Urinary bladder (tissue), 4 donors: ENCODE results near the gene MBD2. TPM values are rescaled to one million over a fixed set of nuclear protein-coding genes. Genes with fewer than 3 reads are reported as not detected.
"Not testable (repeated sequence)": the region's sequence is repeated elsewhere in the genome, so short reads cannot be mapped to it uniquely, and the experiment has no call there.

ENCODE experiments used
- DNase-seq: peaks from one replicate; pipeline ENCODE4 v3.0.0-alpha.2; 2015; ENCODE audit errors: extremely low spot score
- H3K27ac ChIP-seq: one replicate; pipeline ENCODE4 v1.5.1; 2013; ENCODE audit warnings: low read depth, mild to moderate bottlenecking, moderate library complexity
- H3K36me3 ChIP-seq: one replicate; pipeline ENCODE4 v1.6.1; 2013; ENCODE audit warnings: mild to moderate bottlenecking, moderate library complexity; ENCODE audit not compliant: insufficient read depth
- H3K4me1 ChIP-seq: one replicate; pipeline ENCODE4 v1.6.1; 2013; ENCODE audit warnings: mild to moderate bottlenecking, moderate library complexity; ENCODE audit not compliant: insufficient read depth
- H3K4me3 ChIP-seq: one replicate; pipeline ENCODE4 v1.5.1; 2013; ENCODE audit warnings: low read depth, low read length
- WGBS: extraction: QIAGEN DNeasy Blood & Tissue Kit; methylation state at CpG from one replicate; pipeline ENCODE4 v1.1.7; 2013; 5-methylcytosine and 5-hydroxymethylcytosine counted together
- polyA plus RNA-seq: library from polyadenylated mRNA; stranded (reverse); fragments of 200-250 nt; gene quantifications from one replicate; pipeline ENCODE4 v1.2.3, GENCODE V29; 2013
- total RNA-seq: library from RNA; depleted of rRNA; stranded (reverse); fragments of >200 nt; gene quantifications from one replicate; pipeline ENCODE4 v1.2.3, GENCODE V29; 2014
- donor health status: healthy with polysubstance abuse.
- donor health status: healthy.

MBD2 gene
- total and polyA plus RNA-seq, 2 donors, result 27.0 to 36.0 TPM

DNA sequence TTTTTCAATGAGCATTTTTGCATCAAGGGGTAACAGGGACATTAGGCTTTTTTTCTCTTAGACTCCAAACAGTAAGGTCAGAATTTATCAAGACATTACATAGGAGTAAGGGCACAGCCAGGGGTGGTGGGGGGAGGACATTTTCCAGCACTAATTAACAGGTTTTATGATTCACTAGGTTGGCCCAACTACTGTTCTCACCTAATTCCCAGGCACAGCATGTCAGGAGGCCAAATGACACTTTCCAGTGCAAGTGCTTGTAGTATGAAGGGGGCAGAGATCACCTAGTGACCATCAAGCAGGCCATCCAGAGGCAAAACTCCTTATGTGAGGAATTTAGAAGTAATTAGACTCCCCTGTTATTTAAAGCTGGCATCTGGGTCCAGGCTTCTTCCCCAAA is 3.9 kb upstream of the MBD2 start:
- no peak for DNase-seq
- Histone ChIP-seq H3K27ac (no peak overlapping the region), H3K36me3 (no peaks in the 10 kb centered on the region), H3K4me1 (no peaks in the 10 kb centered on the region), H3K4me3 (no peak overlapping the region)

DNA sequence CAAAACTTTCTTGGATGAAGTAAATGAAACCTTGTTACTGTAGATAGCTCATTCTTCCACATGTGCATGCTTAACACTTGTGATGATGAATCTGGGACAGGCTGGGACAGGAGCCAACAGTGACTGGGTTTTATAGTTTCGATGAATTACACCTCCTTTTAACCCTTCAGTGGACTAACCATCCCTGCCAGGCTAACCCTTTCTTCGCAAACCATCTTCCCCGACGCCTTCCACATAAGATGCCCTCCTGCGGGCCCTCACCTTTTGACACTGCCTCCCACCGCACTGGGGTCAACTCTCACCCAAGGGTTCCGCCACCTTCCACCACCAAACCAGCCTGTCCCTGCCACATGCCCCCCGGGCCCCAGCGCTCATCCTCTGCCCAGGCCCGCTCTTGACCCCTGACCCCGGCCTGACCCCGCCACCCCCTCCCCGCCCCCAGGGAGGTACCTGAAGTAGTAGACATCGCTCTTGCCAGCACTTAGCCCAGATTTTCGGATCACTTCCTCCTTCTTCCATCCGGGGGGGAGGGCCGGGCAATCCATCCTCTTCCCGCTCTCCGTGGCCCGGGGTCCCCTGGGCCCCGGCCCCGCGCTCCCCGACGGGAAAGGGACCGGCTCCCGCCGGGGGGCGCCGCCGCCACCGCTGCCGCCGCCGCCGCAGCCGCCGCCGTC is 764 bp downstream of the MBD2 start:
- Histone ChIP-seq H3K27ac (peak overlapping the region; percentile 62), H3K4me1 (no peaks in the 10 kb centered on the region), H3K4me3 (peak overlapping the region; percentile 99), H3K36me3 (no peaks in the 10 kb centered on the region)
- under 1% methylated on average over 39 of the region's 39 CpGs for WGBS
- peak; percentile 78 for DNase-seq

DNA sequence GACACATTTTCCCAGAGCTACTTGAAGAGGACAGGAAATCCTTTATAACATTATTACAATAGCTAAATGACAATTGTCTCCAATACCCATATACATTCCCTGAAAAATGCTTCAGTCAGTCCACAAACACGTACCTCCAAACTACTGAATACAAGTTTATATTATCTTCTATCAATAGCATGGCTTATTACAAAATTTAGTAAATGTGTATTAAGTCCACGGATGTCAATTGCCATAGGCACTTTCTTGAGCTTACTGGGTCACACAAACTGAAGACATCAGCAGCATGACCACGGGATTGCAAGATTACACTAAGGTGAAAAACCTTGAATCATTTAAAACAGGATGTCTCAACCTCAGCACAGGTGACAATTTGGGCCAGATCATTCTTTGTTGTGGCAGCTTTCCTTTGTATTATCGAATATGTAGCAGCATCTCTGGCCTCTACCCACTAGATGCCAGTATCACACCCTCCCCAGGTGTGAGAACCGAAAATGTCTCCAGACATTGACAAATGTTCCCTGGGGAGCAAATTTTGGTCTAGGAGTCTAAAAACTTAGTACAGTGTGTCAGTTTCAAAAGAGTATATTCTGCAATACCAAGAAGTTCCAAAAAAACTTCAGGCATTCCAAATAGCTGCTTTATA is 1.4 kb downstream of the MBD2 start:
- no peak overlapping the region for H3K27ac ChIP-seq
- H3K4me1 ChIP-seq, result no peaks in the 10 kb centered on the region
- WGBS, result 22% methylated on average over 5 of the region's 5 CpGs

DNA sequence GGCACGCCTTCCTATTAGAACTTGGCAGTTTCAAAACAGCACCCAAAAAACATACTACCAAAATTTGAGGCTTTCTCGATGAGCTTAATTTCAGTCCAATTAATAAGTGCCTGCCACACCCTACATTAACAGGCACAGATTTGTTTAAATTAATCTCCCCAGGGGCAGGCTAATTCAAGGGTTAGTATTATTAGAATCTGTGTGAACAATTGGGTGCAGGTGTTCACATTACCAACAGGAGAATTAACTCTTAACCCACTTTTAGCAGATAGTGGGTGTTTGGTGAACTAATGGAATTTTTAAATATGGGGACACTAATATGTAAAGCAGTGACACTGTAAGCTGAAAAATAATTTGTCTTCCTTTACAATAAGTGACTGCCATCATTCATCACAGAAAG is 4.1 kb downstream of the MBD2 start:
- no peaks in the 10 kb centered on the region for H3K36me3 ChIP-seq
- H3K4me3 ChIP-seq, result no peak overlapping the region
- H3K27ac ChIP-seq, result no peak overlapping the region
- DNase-seq, result no peak
- H3K4me1 ChIP-seq, result no peaks in the 10 kb centered on the region
- 88% methylated on average over 2 of the region's 2 CpGs for WGBS

More for the DNA sequence above, 1.4 kb downstream of the MBD2 start:
- Histone ChIP-seq H3K36me3 (no peaks in the 10 kb centered on the region), H3K4me3 (peak overlapping the region; percentile 99)
- no peak for DNase-seq

DNA sequence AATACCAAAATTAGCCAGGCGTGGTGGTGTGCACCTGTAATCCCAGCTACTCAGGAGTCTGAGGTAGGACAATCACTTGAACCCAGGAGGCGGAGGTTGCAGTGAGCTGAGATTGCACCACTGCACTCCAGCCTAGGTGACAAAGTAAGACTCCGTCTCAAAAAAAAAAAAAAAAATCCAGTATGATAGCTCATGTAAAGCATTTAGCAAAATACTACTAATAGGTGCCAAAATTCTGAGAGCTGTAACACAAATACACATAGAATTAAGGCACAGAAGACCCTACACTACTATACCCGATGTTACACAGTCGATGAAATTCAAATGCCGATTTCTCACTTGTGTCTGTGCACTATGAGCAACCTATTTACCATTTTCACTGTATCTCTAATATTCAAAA is 5.7 kb downstream of the MBD2 start:
- not testable (repeated sequence) for H3K36me3 ChIP-seq, H3K4me1 ChIP-seq, H3K27ac ChIP-seq, H3K4me3 ChIP-seq, DNase-seq
- WGBS, result 96% methylated on average over 6 of the region's 6 CpGs

DNA sequence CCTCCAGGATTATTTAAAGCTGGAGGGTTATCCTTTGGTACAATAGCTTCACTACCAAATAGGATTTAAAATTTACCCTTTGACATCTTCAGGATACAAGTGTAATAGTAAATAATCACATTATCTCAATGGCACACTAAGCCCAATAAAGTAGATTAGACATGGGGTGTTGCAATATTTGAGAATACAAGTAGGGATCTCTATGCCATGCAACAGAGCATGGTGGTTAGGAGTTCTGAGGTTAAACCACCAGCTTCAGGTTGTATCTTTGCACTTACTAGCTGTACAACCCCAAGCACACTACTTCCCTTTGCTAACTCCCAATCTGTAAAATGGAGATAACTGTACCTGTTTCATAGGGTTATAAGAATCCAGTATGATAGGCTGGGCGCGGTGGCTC is 6.2 kb downstream of the MBD2 start:
- WGBS, result 98% methylated on average over 2 of the region's 2 CpGs

DNA sequence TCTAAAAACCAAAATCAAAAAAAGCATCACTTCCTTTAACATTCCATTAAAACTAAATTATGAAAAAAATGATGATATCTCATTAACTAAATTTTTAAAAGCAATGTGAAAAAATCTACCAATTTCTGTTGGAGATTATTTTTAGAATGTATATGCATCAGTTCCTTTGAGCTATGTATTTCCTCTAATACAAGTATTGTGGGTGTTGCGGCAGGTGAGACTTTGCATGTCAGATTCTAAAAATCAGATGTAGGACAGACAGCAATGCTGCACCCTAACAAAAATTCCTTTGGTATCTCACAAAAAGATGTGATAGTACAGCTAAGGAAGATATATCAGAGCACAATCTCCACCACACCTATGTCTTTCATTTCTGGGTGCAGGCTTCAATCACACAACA is 6.8 kb downstream of the MBD2 start:
- WGBS, result 86% methylated on average over 1 of the region's 1 CpG
- no peaks in the 10 kb centered on the region for H3K36me3 ChIP-seq
- no peak overlapping the region for H3K4me3 ChIP-seq
- DNase-seq, result no peak
- H3K27ac ChIP-seq, result no peak overlapping the region
- no peaks in the 10 kb centered on the region for H3K4me1 ChIP-seq

More for the DNA sequence above, 6.2 kb downstream of the MBD2 start:
- H3K4me1 ChIP-seq, result no peaks in the 10 kb centered on the region
- H3K36me3 ChIP-seq, result no peaks in the 10 kb centered on the region
- no peak overlapping the region for H3K27ac ChIP-seq
- DNase-seq, result no peak
- no peak overlapping the region for H3K4me3 ChIP-seq

DNA sequence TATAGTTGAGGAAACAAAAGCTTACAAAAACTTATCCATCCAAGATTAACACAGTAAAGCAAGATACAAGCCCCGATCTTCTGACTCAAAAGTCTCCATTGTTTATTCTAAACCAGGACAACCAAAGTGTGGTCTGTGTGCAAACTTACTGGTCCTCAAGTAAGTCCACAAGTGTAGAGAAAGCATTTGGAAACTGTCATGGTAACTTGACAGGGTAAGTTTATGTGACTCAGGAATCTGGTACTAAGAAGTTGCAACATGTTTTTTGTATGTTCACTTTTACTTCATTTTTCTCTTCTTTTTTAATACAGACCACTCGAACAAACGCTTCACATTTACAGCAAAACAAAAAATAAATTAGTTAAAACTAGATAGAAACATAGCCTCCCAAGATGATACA is 9.4 kb downstream of the MBD2 start:
- 78% methylated on average over 3 of the region's 3 CpGs for WGBS
- no peaks in the 10 kb centered on the region for H3K36me3 ChIP-seq
- no peak overlapping the region for H3K27ac ChIP-seq
- H3K4me1 ChIP-seq, result no peaks in the 10 kb centered on the region
- no peak overlapping the region for H3K4me3 ChIP-seq
- no peak for DNase-seq

DNA sequence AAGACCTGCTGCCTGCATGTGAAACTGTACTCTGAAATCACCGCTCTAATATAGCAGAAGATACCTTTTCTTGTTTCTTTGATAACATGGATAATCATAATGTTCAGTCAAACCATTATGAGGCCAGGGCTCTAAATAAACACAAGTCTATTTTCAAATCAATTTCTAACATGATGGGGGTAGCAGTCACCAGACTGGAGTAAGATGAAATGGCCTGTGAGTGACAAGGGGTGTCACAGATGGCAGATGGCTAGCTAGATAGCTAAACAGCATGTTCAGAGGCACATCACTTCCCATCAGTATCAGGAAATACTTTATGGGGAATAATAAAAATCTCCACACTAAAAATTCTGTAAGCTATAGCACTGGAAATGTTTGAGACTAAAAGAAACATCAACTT is 14.0 kb downstream of the MBD2 start:
- DNase-seq, result no peak
- Histone ChIP-seq H3K36me3 (no peaks in the 10 kb centered on the region), H3K4me3 (no peak overlapping the region), H3K27ac (no peak overlapping the region), H3K4me1 (no peaks in the 10 kb centered on the region)
- 100% methylated on average over 1 of the region's 1 CpG for WGBS

DNA sequence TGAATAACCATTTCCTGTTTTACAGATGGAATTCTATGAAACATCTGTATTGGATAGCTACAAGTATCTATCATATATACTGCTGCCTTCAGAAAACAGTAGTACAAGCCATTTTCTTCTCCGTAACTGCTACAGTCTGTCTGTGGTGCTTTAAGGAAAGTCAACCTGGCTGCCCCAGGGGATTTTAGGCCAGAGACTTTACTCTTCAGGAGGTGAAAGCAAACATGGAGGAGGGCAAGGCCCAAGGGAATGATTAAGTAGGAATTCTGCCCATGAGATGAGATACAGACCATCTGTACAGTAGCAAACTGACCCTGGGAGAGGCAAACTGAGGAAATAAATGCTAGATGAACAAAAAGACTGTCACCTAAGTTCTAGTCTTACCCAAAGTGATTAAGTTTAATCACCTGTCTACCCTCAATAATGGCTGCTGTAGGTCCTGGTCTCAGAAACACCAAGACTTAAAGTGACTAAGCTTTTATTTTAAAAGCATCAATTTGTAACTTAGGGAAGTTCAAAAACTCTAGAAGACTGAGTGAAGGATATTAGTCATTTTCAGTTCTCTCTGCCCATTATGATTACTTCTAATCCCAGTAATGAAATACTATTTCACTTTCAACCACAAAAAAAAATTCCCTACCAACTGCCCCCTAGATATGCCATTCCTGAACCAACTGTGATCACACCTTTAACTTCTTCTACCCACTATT is 14.8 kb downstream of the MBD2 start:
- Histone ChIP-seq H3K4me1 (no peaks in the 10 kb centered on the region), H3K36me3 (no peaks in the 10 kb centered on the region), H3K27ac (no peak overlapping the region), H3K4me3 (no peak overlapping the region)
- no peak for DNase-seq
- 90% methylated on average over 1 of the region's 1 CpG for WGBS

DNA sequence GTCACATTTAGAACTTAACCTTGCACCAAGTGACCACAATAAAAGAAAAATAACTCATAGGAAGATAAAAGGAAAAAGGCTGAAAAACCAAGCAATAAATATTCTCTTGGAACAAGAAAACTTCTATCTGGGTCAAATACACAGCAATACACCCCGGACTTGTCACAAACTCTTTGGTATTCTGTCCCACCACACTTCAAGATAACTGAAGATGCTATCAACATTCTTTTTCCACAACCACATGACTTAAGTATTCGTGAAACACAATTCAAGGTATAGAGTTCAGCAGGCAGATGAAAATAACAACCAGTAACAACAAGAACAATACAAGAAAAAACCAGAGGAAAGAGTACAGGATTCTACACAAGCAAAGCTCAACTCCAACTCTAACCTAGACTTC is 18.0 kb downstream of the MBD2 start:
- DNase-seq, result no peak
- no peak overlapping the region for H3K4me3 ChIP-seq
- H3K4me1 ChIP-seq, result no peaks in the 10 kb centered on the region
- WGBS, result 37% methylated on average over 2 of the region's 2 CpGs
- no peak overlapping the region for H3K27ac ChIP-seq
- H3K36me3 ChIP-seq, result peaks cover 4% of the 10 kb centered on the region

DNA sequence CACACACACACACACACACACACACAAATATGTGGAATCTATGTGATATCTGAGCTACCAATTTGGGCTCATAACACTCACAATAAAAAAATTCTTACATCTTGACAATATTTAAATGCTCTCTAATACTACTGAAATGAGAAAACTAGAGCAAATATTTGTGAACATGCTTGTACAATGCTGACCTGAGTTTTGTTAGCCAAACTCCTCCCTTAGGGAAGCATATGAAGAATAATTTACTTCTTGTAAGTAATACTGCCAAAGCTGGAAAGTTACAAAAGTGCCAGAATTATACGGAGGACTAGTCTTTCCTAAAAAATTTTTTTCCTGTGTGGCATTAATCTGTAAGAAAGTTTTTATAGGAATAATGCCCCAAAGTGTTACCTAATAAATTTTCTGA is 18.5 kb downstream of the MBD2 start:
- 9% methylated on average over 1 of the region's 1 CpG for WGBS

DNA sequence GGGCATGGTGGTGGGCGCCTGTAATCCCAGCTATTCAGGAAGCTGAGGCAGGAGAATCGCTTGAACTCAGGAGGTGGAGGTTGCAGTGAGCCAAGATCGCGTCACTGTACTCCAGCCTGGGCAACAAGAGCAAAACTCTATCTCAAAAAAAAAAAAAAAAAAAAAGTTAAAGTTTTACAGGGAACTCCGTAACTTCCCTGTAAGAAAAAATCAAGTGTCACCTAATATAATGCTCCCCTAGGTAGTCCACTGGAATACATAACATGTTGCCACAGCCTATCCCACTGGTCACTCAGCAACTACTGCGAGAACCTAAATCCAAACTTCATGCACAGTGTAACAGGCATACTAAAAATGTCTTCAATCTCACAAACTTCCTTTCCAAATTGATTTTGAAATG is 19.0 kb downstream of the MBD2 start:
- H3K27ac ChIP-seq, result not testable (repeated sequence)
- 85% methylated on average over 6 of the region's 6 CpGs for WGBS

More for the DNA sequence above, 18.5 kb downstream of the MBD2 start:
- Histone ChIP-seq H3K27ac (no peak overlapping the region), H3K4me3 (no peak overlapping the region), H3K36me3 (peaks cover 5% of the 10 kb centered on the region), H3K4me1 (no peaks in the 10 kb centered on the region)
- no peak for DNase-seq

DNA sequence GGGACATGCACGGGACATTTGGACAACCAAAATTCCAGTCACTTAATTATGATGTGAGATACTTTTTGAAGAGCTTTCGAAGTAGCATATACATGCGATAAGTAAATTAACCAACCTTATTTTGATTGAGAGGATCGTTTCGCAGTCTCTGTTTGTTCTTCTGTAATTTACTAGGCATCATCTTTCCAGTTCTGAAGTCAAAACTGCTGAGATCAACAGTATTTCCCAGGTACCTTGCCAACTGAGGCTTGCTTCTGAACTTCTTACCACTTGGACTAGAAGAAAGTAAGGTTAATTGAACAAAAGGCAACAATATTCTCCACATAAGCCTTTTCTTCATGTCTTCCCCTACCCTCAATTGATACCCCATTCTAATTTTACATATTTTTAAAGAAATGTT is 19.6 kb downstream of the MBD2 start:
- H3K36me3 ChIP-seq, result peaks cover 5% of the 10 kb centered on the region
- 94% methylated on average over 5 of the region's 5 CpGs for WGBS
- no peaks in the 10 kb centered on the region for H3K4me1 ChIP-seq
- DNase-seq, result no peak
- H3K4me3 ChIP-seq, result no peak overlapping the region
- no peak overlapping the region for H3K27ac ChIP-seq

More for the DNA sequence above, 19.0 kb downstream of the MBD2 start:
- not testable (repeated sequence) for H3K36me3 ChIP-seq, DNase-seq, H3K4me1 ChIP-seq, H3K4me3 ChIP-seq
